Esophagus muscularis mucosa (tissue), 3 donors: ENCODE measurements around the gene ERN1.

Source experiments
- CTCF ChIP-seq, 3 experiments: fragments of 200-600 bp in 2 of 3; fragments of 450-650 bp in 1 of 3; sonication (generic) in 2 of 3; IDR thresholded peaks; one replicate each; pipeline ENCODE4 v1.5.1; 2017 to 2019; ENCODE audit warnings: antibody characterized with exemption in 3 of 3, mild to moderate bottlenecking in 2 of 3, moderate library complexity in 1 of 3
- POLR2AphosphoS5 ChIP-seq, 2 donors: sonication (generic); formaldehyde crosslinking; IDR thresholded peaks; one replicate each; pipeline ENCODE4 v1.6.1; 2017; ENCODE audit warnings: antibody characterized with exemption in 2 of 2

DNA sequence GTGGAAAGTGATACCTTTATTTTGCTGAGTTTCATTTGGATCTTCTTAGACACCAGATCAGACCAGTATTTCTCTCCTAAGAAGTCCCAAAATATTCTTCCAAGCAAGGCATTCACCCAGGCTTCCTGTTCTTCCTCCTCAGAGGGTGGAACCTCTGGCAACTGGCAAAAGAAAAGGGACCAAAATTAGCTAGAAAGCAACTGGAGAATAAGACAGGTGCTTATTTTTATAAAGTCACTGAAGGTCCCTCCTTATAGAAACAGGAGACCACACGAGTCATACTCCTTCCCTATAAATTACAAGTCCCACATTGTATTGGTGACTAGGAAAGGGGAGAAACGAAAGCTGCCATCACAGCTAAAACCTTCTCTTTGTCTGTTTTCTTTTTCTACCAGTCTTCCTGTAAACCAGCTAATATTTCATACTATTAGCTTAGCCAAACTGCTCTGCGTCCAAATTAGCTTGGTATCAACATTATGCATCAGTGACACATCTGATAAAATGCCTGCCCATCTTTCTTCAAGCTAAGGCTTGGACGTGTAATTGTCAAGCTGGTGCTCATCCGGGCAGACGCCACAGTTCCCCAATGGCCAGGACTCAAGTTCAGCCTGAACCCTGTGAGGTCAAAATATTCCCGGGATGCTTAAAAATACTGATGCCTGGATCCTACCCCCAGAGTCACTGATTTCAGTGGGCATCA lies 47.5 kb upstream of the ERN1 start:
- TF ChIP-seq CTCF (IDR thresholded peaks at IDR 0.05) (no peak), POLR2AphosphoS5 (IDR thresholded peaks at IDR 0.05) (no peak)
